ENCODE results near the gene FAM174C.

FAM174C gene

GRCh38 chr19:1291761-1292418 lies 16.6 kb downstream of the FAM174C start:
- Histone ChIP-seq H3K79me2 (ENCODE audit: insufficient read depth, low read length) (no peaks in the 10 kb centered on the region), H3K4me3 (ENCODE audit: low read depth, low read length, poor library complexity, severe bottlenecking) (no peak overlapping the region), H3F3A (ENCODE audit: insufficient read depth, low read length) (no peaks in the 10 kb centered on the region), H3K4me2 (ENCODE audit: low read length) (no peak overlapping the region), H3K27ac (ENCODE audit: low read depth, low read length, poor library complexity, severe bottlenecking) (no peak overlapping the region), H3K36me3 (ENCODE audit: insufficient read depth, low read length) (no peaks in the 10 kb centered on the region), H3K4me1 (ENCODE audit: insufficient read depth, low read length, severe bottlenecking) (peaks cover 3% of the 10 kb centered on the region), H3K9me2 (ENCODE audit: low read depth, low read length) (no peaks in the 10 kb centered on the region), H3K9me3 (ENCODE audit: low read length) (no peaks in the 10 kb centered on the region), H3K27me3 (ENCODE audit: insufficient read depth, low read length) (0 out of 2 replicates have a peak, but pooled peaks cover 17% of the 10 kb centered on the region), H3K9ac (ENCODE audit: low read length) (no peak overlapping the region), H2AFZ (ENCODE audit: low read length) (no peak overlapping the region), H4K20me1 (ENCODE audit: insufficient read depth, low read length) (no peaks in the 10 kb centered on the region)
- TF ChIP-seq EZH2 (IDR thresholded peaks at IDR 0.05; ENCODE audit: borderline replicate concordance, low read length) (no peak), CTCF (IDR thresholded peaks at IDR 0.05; ENCODE audit: low read length) (no peak)

- Histone ChIP-seq H3F3A (ENCODE audit: insufficient read depth, low read length) (no peaks in the 10 kb centered on the region), H4K20me1 (ENCODE audit: insufficient read depth, low read length) (no peaks in the 10 kb centered on the region), H3K9me3 (ENCODE audit: low read length) (no peaks in the 10 kb centered on the region), H2AFZ (ENCODE audit: low read length) (no peak overlapping the region), H3K27me3 (ENCODE audit: insufficient read depth, low read length) (0 out of 2 replicates have a peak, but pooled peaks cover 17% of the 10 kb centered on the region), H3K9me2 (ENCODE audit: low read depth, low read length) (no peaks in the 10 kb centered on the region), H3K4me3 (ENCODE audit: low read depth, low read length, poor library complexity, severe bottlenecking) (no peak overlapping the region), H3K4me1 (ENCODE audit: insufficient read depth, low read length, severe bottlenecking) (peaks cover 3% of the 10 kb centered on the region), H3K9ac (ENCODE audit: low read length) (no peak overlapping the region), H3K27ac (ENCODE audit: low read depth, low read length, poor library complexity, severe bottlenecking) (no peak overlapping the region), H3K36me3 (ENCODE audit: insufficient read depth, low read length) (no peaks in the 10 kb centered on the region), H3K79me2 (ENCODE audit: insufficient read depth, low read length) (no peaks in the 10 kb centered on the region), H3K4me2 (ENCODE audit: low read length) (no peak overlapping the region)
- TF ChIP-seq CTCF (IDR thresholded peaks at IDR 0.05; ENCODE audit: low read length), result no peak
- TF ChIP-seq EZH2 (IDR thresholded peaks at IDR 0.05; ENCODE audit: borderline replicate concordance, low read length), result no peak
These were observed 17.3 kb downstream of the FAM174C start for GRCh38 chr19:1292419-1293151.

GRCh38 chr19:1293782-1294604 lies 18.7 kb downstream of the FAM174C start:
- no peaks in the 10 kb centered on the region for H3K36me3 ChIP-seq (ENCODE audit: insufficient read depth, low read length)
- H3K27me3 ChIP-seq (ENCODE audit: insufficient read depth, low read length), result 0 out of 2 replicates have a peak, but pooled peaks cover 7% of the 10 kb centered on the region
- H2AFZ ChIP-seq (ENCODE audit: low read length), result no peak overlapping the region
- H3K4me1 ChIP-seq (ENCODE audit: insufficient read depth, low read length, severe bottlenecking), result peaks cover 3% of the 10 kb centered on the region
- H4K20me1 ChIP-seq (ENCODE audit: insufficient read depth, low read length), result no peaks in the 10 kb centered on the region
- H3K4me2 ChIP-seq (ENCODE audit: low read length), result no peak overlapping the region
- no peak overlapping the region for H3K4me3 ChIP-seq (ENCODE audit: low read depth, low read length, poor library complexity, severe bottlenecking)
- no peak overlapping the region for H3K27ac ChIP-seq (ENCODE audit: low read depth, low read length, poor library complexity, severe bottlenecking)
- no peaks in the 10 kb centered on the region for H3K79me2 ChIP-seq (ENCODE audit: insufficient read depth, low read length)
- H3K9ac ChIP-seq (ENCODE audit: low read length), result no peak overlapping the region
- no peaks in the 10 kb centered on the region for H3F3A ChIP-seq (ENCODE audit: insufficient read depth, low read length)
- no peaks in the 10 kb centered on the region for H3K9me3 ChIP-seq (ENCODE audit: low read length)
- H3K9me2 ChIP-seq (ENCODE audit: low read depth, low read length), result no peaks in the 10 kb centered on the region
- no peak for TF ChIP-seq EZH2 (IDR thresholded peaks at IDR 0.05; ENCODE audit: borderline replicate concordance, low read length)
- TF ChIP-seq CTCF (IDR thresholded peaks at IDR 0.05; ENCODE audit: low read length), result no peak

Data from OCI-LY1 (cell line).